WTC11 (cell line): ENCODE measurements around the gene GUCD1.

Source experiments
- FOXK1 ChIP-seq: sonication (generic); formaldehyde crosslinking; IDR thresholded peaks from 2 replicates; pipeline ENCODE4 v1.8.0; 2022; ENCODE audit warnings: mild to moderate bottlenecking, moderate library complexity, missing genetic modification reagents
- GTF2I ChIP-seq: fragments of 250-450 bp; sonication (Bioruptor Pico); conservative IDR thresholded peaks from 2 replicates; pipeline ENCODE4 v1.4.0; 2021; ENCODE audit warnings: mild to moderate bottlenecking
- NFYB ChIP-seq: sonication (generic); formaldehyde crosslinking; conservative IDR thresholded peaks from 2 replicates; pipeline ENCODE4 v1.8.0; 2022; ENCODE audit warnings: low read depth, missing genetic modification reagents
- SMAD4 ChIP-seq: sonication (generic); formaldehyde crosslinking; IDR thresholded peaks from 2 replicates; pipeline ENCODE4 v1.8.0; 2022; ENCODE audit warnings: mild to moderate bottlenecking, missing genetic modification reagents
- ZNF138 ChIP-seq: sonication (generic); formaldehyde crosslinking; conservative IDR thresholded peaks from 2 replicates; pipeline ENCODE4 v1.8.1; 2022; ENCODE audit warnings: mild to moderate bottlenecking, moderate library complexity, missing genetic modification reagents
- ZNF263 ChIP-seq: sonication (generic); formaldehyde crosslinking; IDR thresholded peaks from 2 replicates; pipeline ENCODE4 v1.8.1; 2022; ENCODE audit warnings: low read depth, mild to moderate bottlenecking, moderate library complexity, missing genetic modification reagents
- TF ChIP-seq, protein P1 (sequence below): fragments of 250-450 bp; sonication (Bioruptor Pico); IDR thresholded peaks from 2 replicates; pipeline ENCODE4 v1.8.0; 2021; ENCODE audit warnings: mild to moderate bottlenecking
- TF ChIP-seq, protein P2 (sequence below): fragments of 200-600 bp; IDR thresholded peaks from 2 replicates; pipeline ENCODE4 v1.8.0; 2022; ENCODE audit warnings: antibody characterized with exemption
- TF ChIP-seq, protein P3 (sequence below): sonication (generic); formaldehyde crosslinking; IDR thresholded peaks from 2 replicates; pipeline ENCODE4 v1.8.1; 2023; ENCODE audit warnings: mild to moderate bottlenecking, missing genetic modification reagents, moderate library complexity
- TF ChIP-seq, protein P4 (sequence below): sonication (generic); formaldehyde crosslinking; IDR thresholded peaks from 2 replicates; pipeline ENCODE4 v1.8.1; 2022; ENCODE audit warnings: low read depth, mild to moderate bottlenecking, moderate library complexity, missing genetic modification reagents, borderline replicate concordance
- TF ChIP-seq, protein P5 (sequence below): sonication (generic); formaldehyde crosslinking; IDR thresholded peaks from 2 replicates; pipeline ENCODE4 v1.8.1; 2023; ENCODE audit warnings: mild to moderate bottlenecking, missing genetic modification reagents

DNA sequence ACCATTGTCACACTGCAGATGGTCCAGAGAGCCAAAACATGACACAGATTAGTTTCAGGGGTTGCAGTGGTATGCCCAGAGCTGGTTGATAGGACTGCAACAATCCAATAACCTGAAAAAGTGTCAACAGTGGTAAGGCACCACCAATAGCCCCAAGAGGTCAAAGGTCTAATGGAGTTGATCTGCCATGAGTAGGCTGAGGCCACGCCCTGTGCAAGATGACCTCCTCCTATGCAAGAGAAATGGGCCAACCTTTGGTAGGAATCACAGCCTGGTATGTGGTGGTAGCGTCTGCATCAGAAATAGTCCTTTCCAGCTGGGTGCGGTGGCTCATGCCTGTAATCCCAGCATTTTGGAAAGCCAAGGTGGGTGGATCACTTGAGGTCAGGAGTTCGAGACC is 19.6 kb downstream of the GUCD1 start:
- TF ChIP-seq, protein P1, sequence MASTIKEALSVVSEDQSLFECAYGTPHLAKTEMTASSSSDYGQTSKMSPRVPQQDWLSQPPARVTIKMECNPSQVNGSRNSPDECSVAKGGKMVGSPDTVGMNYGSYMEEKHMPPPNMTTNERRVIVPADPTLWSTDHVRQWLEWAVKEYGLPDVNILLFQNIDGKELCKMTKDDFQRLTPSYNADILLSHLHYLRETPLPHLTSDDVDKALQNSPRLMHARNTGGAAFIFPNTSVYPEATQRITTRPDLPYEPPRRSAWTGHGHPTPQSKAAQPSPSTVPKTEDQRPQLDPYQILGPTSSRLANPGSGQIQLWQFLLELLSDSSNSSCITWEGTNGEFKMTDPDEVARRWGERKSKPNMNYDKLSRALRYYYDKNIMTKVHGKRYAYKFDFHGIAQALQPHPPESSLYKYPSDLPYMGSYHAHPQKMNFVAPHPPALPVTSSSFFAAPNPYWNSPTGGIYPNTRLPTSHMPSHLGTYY (CRISPR knock-in tag) = no peak
- TF ChIP-seq, protein P2, sequence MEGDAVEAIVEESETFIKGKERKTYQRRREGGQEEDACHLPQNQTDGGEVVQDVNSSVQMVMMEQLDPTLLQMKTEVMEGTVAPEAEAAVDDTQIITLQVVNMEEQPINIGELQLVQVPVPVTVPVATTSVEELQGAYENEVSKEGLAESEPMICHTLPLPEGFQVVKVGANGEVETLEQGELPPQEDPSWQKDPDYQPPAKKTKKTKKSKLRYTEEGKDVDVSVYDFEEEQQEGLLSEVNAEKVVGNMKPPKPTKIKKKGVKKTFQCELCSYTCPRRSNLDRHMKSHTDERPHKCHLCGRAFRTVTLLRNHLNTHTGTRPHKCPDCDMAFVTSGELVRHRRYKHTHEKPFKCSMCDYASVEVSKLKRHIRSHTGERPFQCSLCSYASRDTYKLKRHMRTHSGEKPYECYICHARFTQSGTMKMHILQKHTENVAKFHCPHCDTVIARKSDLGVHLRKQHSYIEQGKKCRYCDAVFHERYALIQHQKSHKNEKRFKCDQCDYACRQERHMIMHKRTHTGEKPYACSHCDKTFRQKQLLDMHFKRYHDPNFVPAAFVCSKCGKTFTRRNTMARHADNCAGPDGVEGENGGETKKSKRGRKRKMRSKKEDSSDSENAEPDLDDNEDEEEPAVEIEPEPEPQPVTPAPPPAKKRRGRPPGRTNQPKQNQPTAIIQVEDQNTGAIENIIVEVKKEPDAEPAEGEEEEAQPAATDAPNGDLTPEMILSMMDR = no peak
- TF ChIP-seq, protein P3, sequence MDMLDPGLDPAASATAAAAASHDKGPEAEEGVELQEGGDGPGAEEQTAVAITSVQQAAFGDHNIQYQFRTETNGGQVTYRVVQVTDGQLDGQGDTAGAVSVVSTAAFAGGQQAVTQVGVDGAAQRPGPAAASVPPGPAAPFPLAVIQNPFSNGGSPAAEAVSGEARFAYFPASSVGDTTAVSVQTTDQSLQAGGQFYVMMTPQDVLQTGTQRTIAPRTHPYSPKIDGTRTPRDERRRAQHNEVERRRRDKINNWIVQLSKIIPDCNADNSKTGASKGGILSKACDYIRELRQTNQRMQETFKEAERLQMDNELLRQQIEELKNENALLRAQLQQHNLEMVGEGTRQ = no peak
- TF ChIP-seq ZNF138 (CRISPR knock-in tag) (no peak), NFYB (CRISPR knock-in tag) (no peak), GTF2I (CRISPR knock-in tag) (no peak), FOXK1 (CRISPR knock-in tag) (no peak), SMAD4 (no peak), ZNF263 (CRISPR knock-in tag) (no peak)
- TF ChIP-seq, protein P4, sequence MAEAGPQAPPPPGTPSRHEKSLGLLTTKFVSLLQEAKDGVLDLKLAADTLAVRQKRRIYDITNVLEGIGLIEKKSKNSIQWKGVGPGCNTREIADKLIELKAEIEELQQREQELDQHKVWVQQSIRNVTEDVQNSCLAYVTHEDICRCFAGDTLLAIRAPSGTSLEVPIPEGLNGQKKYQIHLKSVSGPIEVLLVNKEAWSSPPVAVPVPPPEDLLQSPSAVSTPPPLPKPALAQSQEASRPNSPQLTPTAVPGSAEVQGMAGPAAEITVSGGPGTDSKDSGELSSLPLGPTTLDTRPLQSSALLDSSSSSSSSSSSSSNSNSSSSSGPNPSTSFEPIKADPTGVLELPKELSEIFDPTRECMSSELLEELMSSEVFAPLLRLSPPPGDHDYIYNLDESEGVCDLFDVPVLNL (CRISPR knock-in tag) = no peak
- TF ChIP-seq, protein P5, sequence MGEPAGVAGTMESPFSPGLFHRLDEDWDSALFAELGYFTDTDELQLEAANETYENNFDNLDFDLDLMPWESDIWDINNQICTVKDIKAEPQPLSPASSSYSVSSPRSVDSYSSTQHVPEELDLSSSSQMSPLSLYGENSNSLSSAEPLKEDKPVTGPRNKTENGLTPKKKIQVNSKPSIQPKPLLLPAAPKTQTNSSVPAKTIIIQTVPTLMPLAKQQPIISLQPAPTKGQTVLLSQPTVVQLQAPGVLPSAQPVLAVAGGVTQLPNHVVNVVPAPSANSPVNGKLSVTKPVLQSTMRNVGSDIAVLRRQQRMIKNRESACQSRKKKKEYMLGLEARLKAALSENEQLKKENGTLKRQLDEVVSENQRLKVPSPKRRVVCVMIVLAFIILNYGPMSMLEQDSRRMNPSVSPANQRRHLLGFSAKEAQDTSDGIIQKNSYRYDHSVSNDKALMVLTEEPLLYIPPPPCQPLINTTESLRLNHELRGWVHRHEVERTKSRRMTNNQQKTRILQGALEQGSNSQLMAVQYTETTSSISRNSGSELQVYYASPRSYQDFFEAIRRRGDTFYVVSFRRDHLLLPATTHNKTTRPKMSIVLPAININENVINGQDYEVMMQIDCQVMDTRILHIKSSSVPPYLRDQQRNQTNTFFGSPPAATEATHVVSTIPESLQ = no peak
